PC-9 (cell line): ENCODE results near the gene PPP1R15B. TPM values are rescaled to one million over a fixed set of nuclear protein-coding genes. Genes with fewer than 3 reads are reported as not detected.
A peak's percentile ranks its signal among the peaks of the same experiment; 100 is the strongest.

Source experiments
- BruUV-seq: library from RNA; stranded (reverse); fragments of 400-500 nt; replicated peaks from 2 replicates; lab custom pipeline; 2021; lab: Mats Ljungman, UMichigan
- CTCF ChIA-PET: fragments of 300-600 bp; sonication (Branson Sonifier 250); formaldehyde crosslinking; loops from one replicate; lab custom pipeline; 2022; ENCODE audit warnings: antibody characterized with exemption; lab: Charles Lee
- POLR2A ChIA-PET: fragments of 300-600 bp; sonication (Branson Sonifier 250); formaldehyde crosslinking; loops from one replicate; lab custom pipeline; 2022; ENCODE audit warnings: antibody characterized with exemption; ENCODE audit not compliant: unreplicated experiment; lab: Charles Lee
- DNase-seq, 2 experiments: peaks; one replicate each; pipeline versions ENCODE4 v3.0.0 to v3.0.0-alpha.2; 2015 to 2022; ENCODE audit warnings: mixed read lengths in 1 of 2
- H2AFZ ChIP-seq: fragments of 200-600 bp; sonication (generic); 2 replicates; pipeline ENCODE4 v1.8.1; 2017; ENCODE audit warnings: antibody characterized with exemption
- H3F3A ChIP-seq: fragments of 200-600 bp; sonication (generic); 2 replicates; pipeline ENCODE4 v1.8.1; 2017; ENCODE audit warnings: antibody characterized with exemption, mild to moderate bottlenecking, low read depth; ENCODE audit not compliant: insufficient read depth
- H3K27ac ChIP-seq: fragments of 200-600 bp; sonication (generic); 2 replicates; pipeline ENCODE4 v1.6.1; 2016; ENCODE audit warnings: mixed run types
- H3K27me3 ChIP-seq: fragments of 200-600 bp; sonication (generic); 2 replicates; pipeline ENCODE4 v1.6.1; 2016; ENCODE audit warnings: low read depth, mixed run types; ENCODE audit not compliant: insufficient read depth
- H3K36me3 ChIP-seq: fragments of 200-600 bp; sonication (generic); 2 replicates; pipeline ENCODE4 v1.6.1; 2016; ENCODE audit warnings: low read depth, mixed run types
- H3K4me1 ChIP-seq: fragments of 200-600 bp; sonication (generic); replicated peaks from 2 replicates; pipeline ENCODE4 v1.6.1; 2016; ENCODE audit warnings: mixed run types; ENCODE audit not compliant: insufficient read depth
- H3K4me2 ChIP-seq: fragments of 200-600 bp; sonication (generic); 2 replicates; pipeline ENCODE4 v1.6.1; 2017; ENCODE audit warnings: mixed run types
- H3K4me3 ChIP-seq: fragments of 200-600 bp; sonication (generic); 2 replicates; pipeline ENCODE4 v1.6.1; 2016; ENCODE audit warnings: mixed run types
- H3K79me2 ChIP-seq: fragments of 200-600 bp; sonication (generic); 2 replicates; pipeline ENCODE4 v1.6.1; 2017; ENCODE audit warnings: low read depth, mixed run types
- H3K9me2 ChIP-seq: fragments of 200-600 bp; sonication (generic); 2 replicates; pipeline ENCODE4 v1.8.1; 2017; ENCODE audit warnings: mild to moderate bottlenecking; ENCODE audit not compliant: insufficient read depth
- H3K9me3 ChIP-seq: fragments of 200-600 bp; sonication (generic); 2 replicates; pipeline ENCODE4 v1.8.1; 2016; ENCODE audit warnings: low read depth; ENCODE audit not compliant: insufficient read depth
- H4K20me1 ChIP-seq: fragments of 200-600 bp; sonication (generic); 2 replicates; pipeline ENCODE4 v1.8.1; 2017; ENCODE audit not compliant: insufficient read depth
- EZH2 ChIP-seq: fragments of 200-600 bp; sonication (generic); IDR thresholded peaks from 2 replicates; pipeline ENCODE4 v1.8.0; 2017; ENCODE audit warnings: antibody characterized with exemption, low read depth
- intact Hi-C: fragments of 100-400 bp; cut with micrococcal nuclease; formaldehyde crosslinking; loops from one replicate; pipeline ENCODE4 v1.10.0; 2022; ENCODE audit not compliant: unreplicated experiment
- total RNA-seq: library from RNA; stranded (reverse); gene quantifications from 2 replicates; pipeline ENCODE4 v1.2.3, GENCODE V29; 2021
- TF ChIP-seq, protein P1 (sequence below): fragments of 200-600 bp; sonication (generic); conservative IDR thresholded peaks from 2 replicates; pipeline ENCODE4 v1.6.1; 2017; ENCODE audit warnings: mixed run types, antibody characterized with exemption, mild to moderate bottlenecking, moderate library complexity

Gene PPP1R15B
- total RNA-seq, 1 experiment from 2014 or later = 40.9 TPM

DNA sequence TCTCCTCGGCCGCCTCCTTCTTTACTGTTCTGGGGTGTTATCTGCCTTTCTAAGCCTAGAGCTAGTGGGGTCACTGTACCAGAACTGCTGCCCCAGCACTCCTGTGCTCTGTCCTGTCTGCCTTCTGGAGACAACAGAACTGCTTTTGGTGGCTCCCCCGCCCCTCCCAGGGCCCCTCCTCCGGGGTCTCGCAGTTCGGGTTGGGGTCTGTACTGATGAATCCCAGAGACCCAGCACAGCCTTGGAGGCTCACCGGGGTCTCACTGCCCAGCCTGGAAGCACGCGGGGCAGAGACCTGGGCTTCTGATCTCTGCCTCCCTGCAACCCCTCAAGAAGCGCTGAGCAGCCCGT, 48.7 kb downstream of the PPP1R15B start:
- no peaks in the 10 kb centered on the region for H3K9me3 ChIP-seq
- no peak overlapping the region for H3K4me2 ChIP-seq
- 0 out of 2 replicates have a peak, but pooled peaks cover 3% of the 10 kb centered on the region for H3K4me1 ChIP-seq
- peaks cover 61% of the 10 kb centered on the region for H3K79me2 ChIP-seq
- ChIA-PET CTCF (interaction anchor here (0.8 to 3.2 kb wide), 3 partner anchors 36 to 164 kb away, joined by 3 to 13 read pairs (median 4); partner anchors contain the start of gene GOLT1A), POLR2A (interaction anchor here (0.7 kb wide), 1 partner anchor 149 kb away, joined by 3 read pairs; the partner anchor contains the start of gene GOLT1A)
- H3K4me3 ChIP-seq = no peak overlapping the region
- DNase-seq = no peak
- H3K27me3 ChIP-seq = no peaks in the 10 kb centered on the region
- intact Hi-C loops = loop anchor here (1.0 to 5.0 kb wide), 6 partner anchors 76 to 502 kb away; partner anchors contain the start of gene SNRPE
- BruUV-seq = no TSS peak
- no peaks in the 10 kb centered on the region for H4K20me1 ChIP-seq
- H3K36me3 ChIP-seq = no peaks in the 10 kb centered on the region
- no peaks in the 10 kb centered on the region for H3K9me2 ChIP-seq
- TF ChIP-seq, protein P1, sequence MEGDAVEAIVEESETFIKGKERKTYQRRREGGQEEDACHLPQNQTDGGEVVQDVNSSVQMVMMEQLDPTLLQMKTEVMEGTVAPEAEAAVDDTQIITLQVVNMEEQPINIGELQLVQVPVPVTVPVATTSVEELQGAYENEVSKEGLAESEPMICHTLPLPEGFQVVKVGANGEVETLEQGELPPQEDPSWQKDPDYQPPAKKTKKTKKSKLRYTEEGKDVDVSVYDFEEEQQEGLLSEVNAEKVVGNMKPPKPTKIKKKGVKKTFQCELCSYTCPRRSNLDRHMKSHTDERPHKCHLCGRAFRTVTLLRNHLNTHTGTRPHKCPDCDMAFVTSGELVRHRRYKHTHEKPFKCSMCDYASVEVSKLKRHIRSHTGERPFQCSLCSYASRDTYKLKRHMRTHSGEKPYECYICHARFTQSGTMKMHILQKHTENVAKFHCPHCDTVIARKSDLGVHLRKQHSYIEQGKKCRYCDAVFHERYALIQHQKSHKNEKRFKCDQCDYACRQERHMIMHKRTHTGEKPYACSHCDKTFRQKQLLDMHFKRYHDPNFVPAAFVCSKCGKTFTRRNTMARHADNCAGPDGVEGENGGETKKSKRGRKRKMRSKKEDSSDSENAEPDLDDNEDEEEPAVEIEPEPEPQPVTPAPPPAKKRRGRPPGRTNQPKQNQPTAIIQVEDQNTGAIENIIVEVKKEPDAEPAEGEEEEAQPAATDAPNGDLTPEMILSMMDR = no peak
- no peak for TF ChIP-seq EZH2
- no peak overlapping the region for H2AFZ ChIP-seq
- H3K27ac ChIP-seq = no peak overlapping the region
- peaks cover 9% of the 10 kb centered on the region; the same call in 1 of the 2 replicates for H3F3A ChIP-seq

DNA sequence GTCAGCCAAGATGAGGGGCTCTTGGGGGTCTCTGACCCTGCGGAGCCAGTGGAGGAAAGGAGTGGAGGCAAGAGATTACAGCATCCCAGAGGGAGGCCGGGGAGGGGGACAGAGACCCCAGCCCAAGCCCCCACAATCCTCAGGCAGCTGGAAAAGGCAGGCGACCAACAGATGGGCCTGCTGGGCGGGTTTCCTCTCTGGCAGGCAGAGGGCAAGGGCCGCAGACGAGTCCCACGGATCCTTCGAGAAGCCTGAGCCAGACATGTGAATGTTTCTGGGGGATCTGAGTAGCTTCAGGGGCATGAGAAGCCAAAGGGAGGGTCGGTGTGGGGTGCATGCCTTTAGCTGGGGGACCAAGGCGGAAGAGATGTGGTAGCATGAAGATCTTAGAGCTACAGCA, 49.8 kb downstream of the PPP1R15B start:
- Histone ChIP-seq H4K20me1 (no peaks in the 10 kb centered on the region), H3F3A (peaks cover 9% of the 10 kb centered on the region; the same call in 1 of the 2 replicates), H3K9me3 (no peaks in the 10 kb centered on the region), H3K36me3 (no peaks in the 10 kb centered on the region), H3K4me2 (no peak overlapping the region), H3K27ac (no peak overlapping the region), H3K4me3 (no peak overlapping the region), H3K27me3 (no peaks in the 10 kb centered on the region), H2AFZ (no peak overlapping the region), H3K79me2 (peaks cover 73% of the 10 kb centered on the region), H3K4me1 (0 out of 2 replicates have a peak, but pooled peaks cover 3% of the 10 kb centered on the region), H3K9me2 (no peaks in the 10 kb centered on the region)
- DNase-seq = no peak
- no TSS peak for BruUV-seq
- ChIA-PET POLR2A (no interaction called here), CTCF (interaction anchor here (0.6 to 3.2 kb wide), 3 partner anchors 37 to 185 kb away, joined by 3 to 13 read pairs (median 4); partner anchors contain the start of gene GOLT1A)
- TF ChIP-seq, protein P1 = no peak
- no peak for TF ChIP-seq EZH2
- intact Hi-C loops = loop anchor here (2.0 to 5.0 kb wide), 2 partner anchors 74 to 155 kb away; no protein-coding TSS in a partner anchor

- Histone ChIP-seq H3K79me2 (peaks cover 75% of the 10 kb centered on the region), H3K27me3 (no peaks in the 10 kb centered on the region), H4K20me1 (no peaks in the 10 kb centered on the region), H2AFZ (no peak overlapping the region), H3K4me2 (no peak overlapping the region), H3K36me3 (no peaks in the 10 kb centered on the region), H3K4me1 (0 out of 2 replicates have a peak, but pooled peaks cover 3% of the 10 kb centered on the region), H3F3A (peaks cover 9% of the 10 kb centered on the region; the same call in 1 of the 2 replicates), H3K9me3 (no peaks in the 10 kb centered on the region), H3K27ac (no peak overlapping the region), H3K4me3 (no peak overlapping the region), H3K9me2 (no peaks in the 10 kb centered on the region)
- CTCF ChIA-PET = interaction anchor here (3.2 kb wide), 1 partner anchor 147 kb away, joined by 13 read pairs; the partner anchor contains the start of gene GOLT1A
- TF ChIP-seq, protein P1 = no peak
- TF ChIP-seq EZH2 = no peak
- peak in 1 of 2 experiments; percentile 9 for DNase-seq
- intact Hi-C loops = loop anchor here (5.0 kb wide), 1 partner anchor 74 kb away; no protein-coding TSS in a partner anchor
- POLR2A ChIA-PET = no interaction called here
- BruUV-seq = no TSS peak
Measured at GRCh38 chr1:204361341-204361771, 50.3 kb downstream of the PPP1R15B start.
